EL (cell line): Measurements from ENCODE around the gene VAV1.
A peak's percentile ranks its signal among the peaks of the same experiment; 100 is the strongest.
"Not testable (repeated sequence)": the region's sequence is repeated elsewhere in the genome, so short reads cannot be mapped to it uniquely, and the experiment has no call there.

Source experiments
- DNase-seq: peaks from one replicate; pipeline ENCODE4 v3.0.0-alpha.2; 2016

Gene VAV1

GRCh38 chr19:6737284-6737872, 35.1 kb upstream of the VAV1 start, which contains the start of gene GPR108:
Gene GPR108 (minus strand): TSS chr19:6737580. CDS start chr19:6737576, 4 bp downstream.
- peak; percentile 100 for DNase-seq

GRCh38 chr19:6737873-6738786, 34.4 kb upstream of the VAV1 start:
- DNase-seq: peak; percentile 87

DNA sequence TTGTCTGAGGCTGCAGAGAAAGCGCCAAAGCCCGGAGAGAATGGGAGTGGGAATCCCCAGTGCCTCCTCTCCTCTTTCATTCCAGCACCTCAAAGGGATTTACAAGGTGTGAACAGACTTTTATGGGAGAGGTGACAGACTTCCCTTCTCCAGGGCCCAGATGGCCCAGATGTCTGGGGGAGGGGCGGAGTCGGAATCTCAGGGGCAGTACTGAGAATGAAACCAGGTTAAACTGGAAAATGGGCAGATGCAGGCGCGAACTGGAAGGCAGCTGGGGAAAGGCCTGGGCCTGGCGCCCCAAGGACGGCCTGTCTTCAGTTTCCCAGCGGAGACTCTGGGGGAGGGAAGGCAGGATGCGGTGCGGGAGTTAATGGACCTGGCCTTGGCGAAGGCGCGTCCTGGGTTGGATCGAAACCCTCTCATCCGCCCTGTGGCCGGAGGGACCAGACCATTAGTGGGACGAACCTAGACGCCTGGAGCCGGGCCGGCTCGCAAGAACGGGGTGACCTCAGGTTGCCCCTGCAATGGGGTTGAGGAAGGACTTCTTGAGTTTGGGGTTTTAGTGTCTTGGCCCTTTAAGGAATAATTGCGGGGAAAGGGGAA, 33.6 kb upstream of the VAV1 start:
- no peak for DNase-seq

GRCh38 chr19:6739390-6739882, 33.1 kb upstream of the VAV1 start, which contains the start of gene TRIP10:
Gene TRIP10 (plus strand): TSS chr19:6739680. CDS start chr19:6739762, 82 bp downstream.
- DNase-seq: peak; percentile 76

DNA sequence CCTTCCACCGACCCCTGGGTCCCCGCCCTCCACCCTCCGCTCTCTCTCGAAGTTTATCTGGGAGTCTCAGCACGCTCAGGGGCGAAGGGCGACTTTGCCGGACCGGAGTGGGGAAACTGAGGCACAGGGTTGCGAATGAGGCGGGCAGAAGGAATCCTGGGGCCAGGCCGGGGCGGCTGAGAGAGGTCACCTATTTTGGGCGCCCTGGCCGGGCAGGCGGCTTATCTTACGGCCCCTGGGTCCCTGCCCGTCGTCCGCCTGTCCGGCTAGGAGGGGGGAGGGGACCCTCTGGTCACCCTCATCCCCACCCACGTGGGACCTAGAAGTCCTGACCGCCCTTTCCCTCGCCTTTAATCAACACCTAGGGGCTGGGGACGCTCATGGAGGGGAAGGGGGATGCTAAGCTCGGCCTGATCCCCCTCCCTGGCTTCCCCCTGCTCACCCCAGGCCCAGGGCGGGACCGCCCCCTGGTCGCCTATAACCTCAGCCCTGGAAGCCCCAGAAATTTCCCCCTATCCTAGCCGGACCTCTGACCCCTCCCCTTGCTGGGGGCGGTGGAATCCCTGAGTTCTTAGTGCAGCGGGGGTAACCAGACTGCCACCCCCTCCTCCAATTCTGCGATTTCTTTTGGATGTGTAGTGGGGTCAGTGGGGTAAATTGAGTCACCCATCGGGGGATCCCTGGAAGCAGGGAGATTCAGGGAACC, 32.5 kb upstream of the VAV1 start:
- peak; percentile 41 for DNase-seq

DNA sequence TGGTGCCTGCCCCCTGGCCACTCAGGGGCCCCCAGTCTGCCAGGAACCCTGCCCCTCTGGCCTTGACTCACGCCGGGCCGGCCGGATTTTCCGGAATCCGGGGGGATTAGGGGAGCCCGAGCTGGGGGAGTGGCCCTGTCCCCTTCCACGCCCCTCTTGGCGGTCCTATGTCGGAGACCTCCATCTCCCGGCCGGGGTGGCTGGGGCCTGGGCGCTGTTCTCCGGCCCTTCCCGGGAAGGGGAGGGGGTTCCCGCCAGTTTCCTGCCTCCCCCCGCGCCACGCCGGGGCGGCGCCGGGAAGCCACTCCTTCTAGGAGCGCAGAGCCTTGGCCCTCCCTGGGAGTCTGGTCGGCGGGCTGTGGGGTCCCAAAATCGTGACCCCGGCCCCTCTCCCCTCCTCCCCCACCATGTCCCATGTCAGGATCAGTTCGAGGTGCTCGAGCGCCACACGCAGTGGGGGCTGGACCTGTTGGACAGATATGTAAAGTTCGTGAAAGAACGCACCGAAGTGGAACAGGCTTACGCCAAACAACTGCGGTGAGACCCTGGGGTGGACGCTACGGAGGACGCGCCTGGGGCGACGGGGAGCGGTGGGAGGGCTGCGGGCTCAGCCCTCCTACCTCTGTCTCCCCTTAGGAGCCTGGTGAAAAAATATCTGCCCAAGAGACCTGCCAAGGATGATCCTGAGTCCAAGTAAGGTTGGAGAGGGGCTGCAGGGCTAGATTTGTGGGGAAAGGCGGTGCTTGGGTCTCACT, 31.7 kb upstream of the VAV1 start:
- DNase-seq: peak; percentile 76

- DNase-seq: no peak
These were observed 29.4 kb upstream of the VAV1 start for GRCh38 chr19:6743066-6743465.

DNA sequence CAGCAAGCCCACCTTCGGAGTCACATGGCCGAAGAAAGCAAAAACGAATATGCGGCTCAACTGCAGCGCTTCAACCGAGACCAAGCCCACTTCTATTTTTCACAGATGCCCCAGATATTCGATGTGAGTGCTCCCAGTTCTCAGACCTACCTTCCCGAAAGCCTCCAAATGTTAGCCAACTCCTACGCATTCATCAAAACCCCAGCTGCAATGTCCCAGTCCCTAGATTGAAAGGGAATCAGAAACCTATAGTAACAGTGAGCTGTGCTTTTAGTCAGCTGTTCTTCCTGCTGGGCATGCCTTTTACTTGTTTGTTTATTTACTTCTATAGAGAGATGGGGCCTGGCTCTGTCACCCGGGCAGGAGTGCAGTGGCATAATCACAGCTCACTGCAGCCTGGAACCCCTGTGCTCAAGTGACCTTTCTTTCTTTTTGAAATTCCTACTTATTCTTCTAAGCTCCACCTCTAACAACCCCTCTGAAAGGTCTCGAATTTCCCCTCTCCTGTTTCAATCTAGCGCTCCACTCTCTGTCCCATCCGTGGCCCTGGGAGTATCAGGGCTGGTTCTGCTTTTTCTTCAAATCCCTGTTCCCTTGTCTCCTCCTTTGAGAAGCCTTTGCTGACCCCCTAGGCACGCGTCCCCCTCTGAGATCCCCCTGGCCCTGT, 28.7 kb upstream of the VAV1 start:
- no peak for DNase-seq

- peak; percentile 97 for DNase-seq
These were observed 27.9 kb upstream of the VAV1 start for GRCh38 chr19:6744381-6745301.

- DNase-seq: no peak
These were observed 26.5 kb upstream of the VAV1 start for GRCh38 chr19:6745965-6746364.

DNA sequence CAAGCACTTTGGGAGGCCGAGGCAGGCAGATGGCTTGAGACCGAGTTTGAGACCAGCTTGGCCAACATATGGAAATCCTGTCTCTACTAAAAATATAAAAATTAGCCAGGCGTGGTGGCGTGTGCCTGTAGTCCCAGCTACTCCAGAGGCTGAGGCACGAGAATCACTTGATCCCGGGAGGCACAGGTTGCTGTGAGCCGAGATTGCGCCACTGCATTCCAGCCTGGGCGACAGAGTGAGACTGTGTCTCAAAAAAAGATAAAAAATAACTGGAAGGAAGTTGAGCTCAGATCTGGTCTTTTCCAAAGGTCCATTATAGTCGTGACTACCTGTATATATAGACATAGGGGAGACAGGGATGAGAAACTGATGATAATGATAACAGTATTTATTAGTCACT, 24.0 kb upstream of the VAV1 start:
- DNase-seq: not testable (repeated sequence)

DNA sequence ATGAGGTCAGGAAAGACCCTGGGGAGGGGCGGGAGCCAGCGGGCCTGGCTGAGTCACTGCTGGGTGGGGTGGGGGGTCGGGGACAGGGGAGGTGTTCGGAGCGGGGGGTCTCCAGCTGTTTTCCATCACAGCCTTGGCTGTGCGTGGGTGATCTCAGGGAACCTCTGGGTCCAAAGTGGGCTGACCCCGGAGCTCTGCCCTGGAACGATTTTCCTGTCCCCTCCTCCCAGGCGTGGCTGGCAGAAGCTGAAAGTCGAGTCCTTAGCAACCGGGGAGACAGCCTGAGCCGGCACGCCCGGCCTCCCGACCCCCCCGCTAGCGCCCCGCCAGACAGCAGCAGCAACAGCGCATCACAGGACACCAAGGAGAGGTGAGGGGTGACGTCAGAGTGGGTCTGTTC, 22.4 kb upstream of the VAV1 start:
- DNase-seq: no peak

GRCh38 chr19:6751189-6751588, 21.3 kb upstream of the VAV1 start:
- DNase-seq: no peak

GRCh38 chr19:6752256-6753177, 20.0 kb upstream of the VAV1 start:
- no peak for DNase-seq

DNA sequence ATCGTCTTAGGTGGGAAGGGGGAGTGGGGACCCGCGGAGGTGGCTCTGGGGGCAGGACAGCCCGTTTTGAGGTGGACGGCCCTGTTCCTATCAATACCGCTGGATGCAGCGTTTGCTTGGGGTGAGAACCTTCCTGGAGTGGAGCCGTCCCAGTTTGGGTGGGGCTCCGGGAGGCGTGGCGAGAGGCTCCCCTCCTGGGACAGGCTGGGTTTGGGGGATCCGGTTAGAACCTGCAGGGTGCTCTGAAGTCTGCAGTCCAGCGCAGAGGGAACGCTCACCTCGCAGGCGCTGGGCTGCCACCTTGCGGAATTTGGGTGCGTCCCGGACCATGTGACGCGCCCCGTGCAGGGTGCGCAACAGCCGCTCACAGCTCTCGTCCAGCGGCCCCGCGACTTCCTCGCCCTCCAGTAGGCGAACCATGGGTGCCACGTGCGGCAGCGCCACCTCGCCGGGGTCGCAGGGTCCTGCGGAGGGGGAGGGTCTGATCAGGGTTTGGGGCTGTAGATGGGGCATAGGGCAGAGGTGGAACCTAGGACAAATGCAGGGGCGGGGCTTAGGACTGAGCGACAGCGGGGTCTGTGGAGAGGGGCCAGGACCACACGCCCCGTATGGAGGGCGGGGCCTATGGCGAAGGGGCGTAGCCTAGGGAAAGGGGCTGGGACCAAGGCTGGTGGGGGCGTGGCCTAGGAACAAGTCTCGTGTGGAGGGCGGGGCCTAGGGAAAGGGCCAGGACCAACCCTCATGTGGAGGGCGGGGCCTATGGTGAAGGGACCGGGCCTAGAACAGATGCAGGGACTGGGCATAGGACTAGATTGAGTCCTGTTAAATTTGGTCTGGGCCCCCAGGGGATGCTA, 19.1 kb upstream of the VAV1 start:
- DNase-seq: peak; percentile 77

- DNase-seq: no peak
These were observed 18.4 kb upstream of the VAV1 start for GRCh38 chr19:6754136-6754535.

DNA sequence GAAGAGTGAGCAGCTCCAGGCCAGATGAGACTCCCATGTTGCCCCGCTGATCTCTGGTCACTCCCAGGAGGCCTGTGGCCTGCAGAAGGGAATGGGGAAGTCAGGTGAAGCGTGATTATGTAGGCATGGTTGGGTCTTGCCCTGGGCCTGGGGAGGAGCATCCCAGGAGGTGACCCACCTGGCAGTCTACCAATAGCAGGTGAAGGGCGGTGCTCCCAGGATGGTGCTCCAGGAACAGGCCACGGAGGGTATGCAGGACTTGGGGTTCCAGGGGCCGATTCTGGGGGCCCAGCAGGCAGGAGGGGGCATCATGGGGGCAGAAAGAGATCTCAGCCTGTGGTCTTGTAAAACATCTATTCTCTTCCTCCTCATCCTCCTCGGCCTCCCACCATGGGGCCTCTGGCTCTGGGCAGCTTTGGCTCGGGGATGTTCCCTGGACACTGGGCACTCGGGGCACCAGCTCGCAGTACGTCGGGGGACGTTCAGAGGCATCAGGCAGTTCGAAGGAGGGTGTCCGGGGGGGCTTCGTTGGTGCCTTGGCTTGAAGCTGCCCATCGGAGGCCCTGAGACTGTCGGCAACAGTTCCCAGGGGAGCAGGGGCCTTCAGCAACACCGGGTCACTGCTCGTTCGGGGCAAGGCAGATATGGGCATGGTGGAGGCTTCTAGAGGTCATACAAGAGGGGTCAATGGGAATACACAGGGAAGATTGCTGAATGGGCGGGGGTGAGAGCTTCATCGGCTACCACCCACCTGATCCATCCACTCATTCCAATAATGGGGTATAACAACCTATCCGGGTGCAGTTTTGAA, 17.6 kb upstream of the VAV1 start:
- DNase-seq: no peak
